Peyer's patch (tissue), 4 donors: Measurements from ENCODE around the gene DMBT1. TPM values are rescaled to one million over a fixed set of nuclear protein-coding genes. Genes with fewer than 3 reads are reported as not detected.

Experiments used
- DNase-seq, 3 donors: peaks; one replicate each; pipeline ENCODE4 v3.0.0-alpha.2; 2017 to 2019
- H3K27ac ChIP-seq, 4 donors: fragments of 200-600 bp; sonication (generic); one replicate each; pipeline ENCODE4 v1.5.1; 2016 to 2019
- H3K27me3 ChIP-seq, 2 donors: fragments of 200-600 bp; sonication (generic); one replicate each; pipeline ENCODE4 v1.5.1; 2019
- H3K36me3 ChIP-seq, 3 donors: fragments of 200-600 bp; sonication (generic); one replicate each; pipeline ENCODE4 v1.5.1; 2016 to 2019
- H3K4me1 ChIP-seq, 4 donors: fragments of 200-600 bp; sonication (generic); one replicate each; pipeline ENCODE4 v1.5.1; 2016 to 2019
- H3K4me3 ChIP-seq, 4 donors: fragments of 200-600 bp; sonication (generic); 1 replicate in 3 of 4; 2 replicates in 1 of 4; pipeline ENCODE4 v1.5.1; 2016 to 2019; ENCODE audit warnings: mild to moderate bottlenecking in 1 of 4
- H3K9me3 ChIP-seq, 4 donors: fragments of 200-600 bp; sonication (generic); one replicate each; pipeline ENCODE4 v1.5.1; 2016 to 2019; ENCODE audit warnings: mild to moderate bottlenecking in 1 of 4
- POLR2A ChIP-seq, 2 donors: fragments of 450-650 bp; IDR thresholded peaks; one replicate each; pipeline ENCODE4 v1.5.1; 2017; ENCODE audit warnings: antibody characterized with exemption in 2 of 2, mild to moderate bottlenecking in 2 of 2, moderate library complexity in 2 of 2
- total RNA-seq, 4 donors: library from RNA; depleted of rRNA; stranded (reverse); fragments of >200 nt; gene quantifications; one replicate each; pipeline ENCODE4 v1.1.0, GENCODE V29; 2016
- TF ChIP-seq, protein P1 (sequence below), 6 experiments: fragments of 450-650 bp in 4 of 6; fragments of 200-600 bp in 2 of 6; sonication (generic) in 1 of 6; IDR thresholded peaks; one replicate each; pipeline ENCODE4 v1.5.1; 2017 to 2019; ENCODE audit warnings: antibody characterized with exemption in 6 of 6, mild to moderate bottlenecking in 3 of 6, moderate library complexity in 1 of 6

The DMBT1 gene
- total RNA-seq, 4 donors from 2014 or later = 124 to 653 (median 224) TPM

DNA sequence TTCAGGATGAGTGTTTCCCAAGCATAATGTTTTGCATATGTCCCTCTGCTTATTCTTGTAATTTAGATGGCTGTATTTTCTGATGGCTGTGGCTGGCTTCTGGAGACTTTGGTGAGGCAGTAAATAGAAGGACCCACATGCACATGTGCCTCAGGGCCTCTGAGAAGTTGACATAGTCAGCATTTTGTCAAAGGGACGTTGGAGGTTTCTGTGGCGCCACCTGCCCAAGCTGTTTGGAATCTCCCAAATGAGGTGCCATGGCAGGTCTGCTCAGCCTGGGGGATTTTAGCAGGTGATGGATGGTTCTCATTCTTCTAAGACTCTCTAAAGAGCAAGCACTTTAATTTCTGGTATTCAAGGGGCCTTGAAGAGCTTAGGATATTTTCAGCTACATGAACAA, 109.3 kb downstream of the DMBT1 start:
- DNase-seq = no peak
- no peaks in the 10 kb centered on the region for H3K4me1 ChIP-seq
- H3K27me3 ChIP-seq = no peaks in the 10 kb centered on the region
- H3K4me3 ChIP-seq = no peak overlapping the region
- H3K36me3 ChIP-seq = no peaks in the 10 kb centered on the region
- H3K27ac ChIP-seq = no peak overlapping the region
- no peaks in the 10 kb centered on the region for H3K9me3 ChIP-seq
- TF ChIP-seq POLR2A (IDR thresholded peaks at IDR 0.05) = no peak
- TF ChIP-seq, protein P1, sequence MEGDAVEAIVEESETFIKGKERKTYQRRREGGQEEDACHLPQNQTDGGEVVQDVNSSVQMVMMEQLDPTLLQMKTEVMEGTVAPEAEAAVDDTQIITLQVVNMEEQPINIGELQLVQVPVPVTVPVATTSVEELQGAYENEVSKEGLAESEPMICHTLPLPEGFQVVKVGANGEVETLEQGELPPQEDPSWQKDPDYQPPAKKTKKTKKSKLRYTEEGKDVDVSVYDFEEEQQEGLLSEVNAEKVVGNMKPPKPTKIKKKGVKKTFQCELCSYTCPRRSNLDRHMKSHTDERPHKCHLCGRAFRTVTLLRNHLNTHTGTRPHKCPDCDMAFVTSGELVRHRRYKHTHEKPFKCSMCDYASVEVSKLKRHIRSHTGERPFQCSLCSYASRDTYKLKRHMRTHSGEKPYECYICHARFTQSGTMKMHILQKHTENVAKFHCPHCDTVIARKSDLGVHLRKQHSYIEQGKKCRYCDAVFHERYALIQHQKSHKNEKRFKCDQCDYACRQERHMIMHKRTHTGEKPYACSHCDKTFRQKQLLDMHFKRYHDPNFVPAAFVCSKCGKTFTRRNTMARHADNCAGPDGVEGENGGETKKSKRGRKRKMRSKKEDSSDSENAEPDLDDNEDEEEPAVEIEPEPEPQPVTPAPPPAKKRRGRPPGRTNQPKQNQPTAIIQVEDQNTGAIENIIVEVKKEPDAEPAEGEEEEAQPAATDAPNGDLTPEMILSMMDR (IDR thresholded peaks at IDR 0.05) = no peak

DNA sequence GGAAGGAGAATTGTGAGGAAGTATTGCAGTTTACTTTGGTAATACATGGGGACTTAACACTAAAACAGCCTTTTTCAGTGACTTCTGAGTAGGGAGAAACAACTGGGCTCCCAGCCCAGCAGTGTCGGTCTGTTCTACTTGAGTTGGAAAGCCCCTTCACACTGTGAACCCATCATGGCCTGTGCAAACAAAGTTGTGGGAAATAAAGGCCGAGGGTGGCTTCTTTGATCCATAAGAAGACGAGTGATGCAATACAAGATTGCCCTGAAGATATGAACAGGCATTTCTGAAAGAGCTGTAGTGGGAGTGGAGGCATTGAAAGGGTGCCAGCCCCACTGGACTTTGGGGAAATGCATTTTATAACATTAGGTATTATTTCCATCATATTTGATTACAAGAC, 110.8 kb downstream of the DMBT1 start:
- Histone ChIP-seq H3K27me3 (no peaks in the 10 kb centered on the region), H3K36me3 (no peaks in the 10 kb centered on the region), H3K4me1 (no peaks in the 10 kb centered on the region), H3K27ac (no peak overlapping the region), H3K4me3 (no peak overlapping the region), H3K9me3 (no peaks in the 10 kb centered on the region)
- no peak for DNase-seq
- TF ChIP-seq, protein P1 (IDR thresholded peaks at IDR 0.05) = no peak
- no peak for TF ChIP-seq POLR2A (IDR thresholded peaks at IDR 0.05)

DNA sequence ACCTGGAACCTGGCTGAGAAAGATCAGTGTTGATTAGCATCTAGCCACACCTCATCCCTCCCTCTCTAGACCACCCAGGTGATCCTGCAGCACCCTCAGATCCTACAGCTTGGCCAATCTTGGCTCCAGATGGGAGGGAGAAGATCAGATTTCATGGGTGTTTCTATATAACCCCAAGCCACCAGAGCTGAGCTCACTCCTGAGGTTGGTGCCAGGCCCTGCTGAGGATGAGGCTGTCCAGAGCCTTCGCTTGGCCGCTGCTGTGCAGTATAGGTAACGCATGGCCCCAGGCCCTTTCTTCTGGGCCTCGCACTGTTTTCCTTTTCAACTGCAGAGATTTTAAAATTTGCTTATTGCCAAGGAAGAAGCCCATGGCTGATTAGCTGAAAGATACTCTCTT, 112.1 kb downstream of the DMBT1 start:
- TF ChIP-seq POLR2A (IDR thresholded peaks at IDR 0.05) = no peak
- TF ChIP-seq, protein P1 (IDR thresholded peaks at IDR 0.05) = no peak
- Histone ChIP-seq H3K4me1 (no peaks in the 10 kb centered on the region), H3K4me3 (no peak overlapping the region), H3K27me3 (no peaks in the 10 kb centered on the region), H3K27ac (no peak overlapping the region), H3K36me3 (no peaks in the 10 kb centered on the region), H3K9me3 (no peaks in the 10 kb centered on the region)
- no peak for DNase-seq

DNA sequence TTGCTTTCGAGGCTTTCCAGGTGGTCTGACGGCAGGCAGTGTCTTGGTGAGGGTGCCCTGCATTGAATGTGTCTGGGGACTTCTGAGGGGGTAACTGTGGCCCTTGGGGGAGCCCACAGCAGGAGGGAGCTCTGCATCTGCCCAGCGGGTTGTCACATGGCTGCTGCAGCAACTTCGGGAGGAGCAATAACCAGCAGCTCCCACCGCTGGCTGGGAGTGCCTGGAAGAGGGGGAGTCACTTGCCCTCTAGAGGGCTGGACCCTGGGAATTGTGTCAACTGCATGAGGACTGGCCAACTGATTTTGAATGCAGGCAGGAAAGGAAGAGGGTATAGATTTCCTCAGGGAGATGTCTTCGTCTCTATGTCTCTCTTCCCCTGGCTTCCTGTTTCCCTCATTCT, 112.7 kb downstream of the DMBT1 start:
- H3K4me1 ChIP-seq = no peaks in the 10 kb centered on the region
- TF ChIP-seq, protein P1 (IDR thresholded peaks at IDR 0.05) = no peak
- no peaks in the 10 kb centered on the region for H3K36me3 ChIP-seq
- no peak overlapping the region for H3K27ac ChIP-seq
- no peak overlapping the region for H3K4me3 ChIP-seq
- no peaks in the 10 kb centered on the region for H3K9me3 ChIP-seq
- no peak for DNase-seq
- H3K27me3 ChIP-seq = no peaks in the 10 kb centered on the region

DNA sequence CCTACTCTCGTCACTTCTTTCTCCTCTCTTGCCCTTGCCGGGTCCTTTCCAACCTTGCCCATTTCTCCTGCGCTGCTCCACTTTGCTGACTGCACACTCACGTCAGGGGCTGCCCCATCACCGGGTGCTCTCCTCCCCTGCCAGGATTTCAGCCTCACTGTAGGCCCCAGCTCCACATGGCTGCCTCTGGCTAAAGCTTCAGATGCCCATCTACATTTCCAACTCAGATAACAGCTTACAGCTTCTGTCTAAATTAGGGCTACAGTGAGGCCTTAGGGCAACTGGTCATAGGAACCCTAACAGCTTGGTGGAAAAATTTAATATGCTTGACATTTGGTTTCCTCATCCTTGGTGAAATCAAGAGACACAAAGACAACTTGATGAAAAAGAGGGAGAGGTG, 113.2 kb downstream of the DMBT1 start:
- no peak overlapping the region for H3K4me3 ChIP-seq
- H3K27ac ChIP-seq = no peak overlapping the region
- TF ChIP-seq, protein P1 (IDR thresholded peaks at IDR 0.05) = no peak
- no peak for TF ChIP-seq POLR2A (IDR thresholded peaks at IDR 0.05)
- H3K27me3 ChIP-seq = no peaks in the 10 kb centered on the region
- no peaks in the 10 kb centered on the region for H3K9me3 ChIP-seq
- no peaks in the 10 kb centered on the region for H3K4me1 ChIP-seq
- no peaks in the 10 kb centered on the region for H3K36me3 ChIP-seq
- no peak for DNase-seq

DNA sequence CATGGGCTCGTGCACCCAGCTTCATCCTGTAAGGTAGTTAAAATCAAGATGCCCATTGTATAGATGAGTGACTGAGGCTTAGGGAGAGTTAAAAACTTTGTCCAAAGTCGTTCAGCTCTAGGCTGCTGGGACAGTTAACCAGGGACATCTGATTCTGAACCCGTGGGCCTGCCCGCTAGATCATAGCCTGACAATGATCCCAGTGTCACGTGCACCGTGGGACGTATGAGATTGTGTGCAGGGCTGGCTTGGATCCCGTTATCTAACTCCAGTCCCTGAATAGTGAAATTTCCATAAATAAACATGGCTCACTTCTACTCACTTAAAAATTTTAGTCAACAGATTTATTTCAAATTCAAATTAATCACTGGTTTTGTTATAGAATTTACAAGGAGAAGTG, 114.2 kb downstream of the DMBT1 start:
- no peaks in the 10 kb centered on the region for H3K9me3 ChIP-seq

More for the DNA sequence above, 114.2 kb downstream of the DMBT1 start:
- Histone ChIP-seq H3K4me1 (no peaks in the 10 kb centered on the region), H3K27me3 (no peaks in the 10 kb centered on the region), H3K36me3 (no peaks in the 10 kb centered on the region), H3K27ac (no peak overlapping the region), H3K4me3 (no peak overlapping the region)
- no peak for DNase-seq
- TF ChIP-seq POLR2A (IDR thresholded peaks at IDR 0.05) = no peak
- TF ChIP-seq, protein P1 (IDR thresholded peaks at IDR 0.05) = no peak
